ENCODE data around the gene MEIOSIN. TPM values are rescaled to one million over a fixed set of nuclear protein-coding genes. Genes with fewer than 3 reads are reported as not detected.

Gene MEIOSIN
- total RNA-seq, 1 experiment from 2014 or later = not detected

DNA sequence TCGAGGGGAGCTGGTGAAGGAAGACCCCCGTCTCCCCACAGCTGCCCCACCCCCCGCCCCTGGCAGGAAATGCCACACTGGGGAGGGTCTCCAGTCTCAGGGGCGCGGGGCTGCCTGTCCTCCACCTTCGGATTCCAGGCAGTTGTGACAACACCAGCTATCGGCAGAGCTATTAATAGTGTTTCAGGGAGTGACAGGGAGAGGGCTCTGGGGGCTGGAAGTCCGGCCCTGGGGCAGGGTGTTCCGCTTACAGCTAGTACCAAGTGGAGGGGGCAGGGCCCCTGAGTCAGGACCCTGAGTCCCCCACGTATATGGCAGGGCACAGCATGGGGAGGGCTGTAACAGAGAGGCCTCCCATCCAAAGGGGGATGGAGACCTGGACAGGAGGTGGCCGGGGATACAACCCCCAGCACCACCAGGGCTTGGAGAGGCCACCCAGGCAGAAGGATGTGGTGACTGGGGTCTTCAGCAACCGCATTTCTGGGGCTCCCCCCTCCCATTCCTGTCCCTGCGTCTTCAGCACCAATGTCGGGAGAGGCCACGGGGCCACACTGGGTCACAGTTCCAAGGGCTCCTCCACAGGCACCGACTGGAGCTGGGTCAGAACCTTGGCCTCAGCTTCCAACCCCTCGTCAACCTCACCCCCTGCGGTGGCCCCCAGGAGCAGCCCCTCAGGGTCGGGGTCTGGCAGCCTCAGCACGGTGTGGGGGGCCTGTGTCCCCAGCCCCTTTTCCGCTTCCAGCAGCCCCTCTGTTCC lies 31.9 kb downstream of the MEIOSIN start:
- no peak for DNase-seq (ENCODE audit: extremely low read depth, low read depth)

DNA sequence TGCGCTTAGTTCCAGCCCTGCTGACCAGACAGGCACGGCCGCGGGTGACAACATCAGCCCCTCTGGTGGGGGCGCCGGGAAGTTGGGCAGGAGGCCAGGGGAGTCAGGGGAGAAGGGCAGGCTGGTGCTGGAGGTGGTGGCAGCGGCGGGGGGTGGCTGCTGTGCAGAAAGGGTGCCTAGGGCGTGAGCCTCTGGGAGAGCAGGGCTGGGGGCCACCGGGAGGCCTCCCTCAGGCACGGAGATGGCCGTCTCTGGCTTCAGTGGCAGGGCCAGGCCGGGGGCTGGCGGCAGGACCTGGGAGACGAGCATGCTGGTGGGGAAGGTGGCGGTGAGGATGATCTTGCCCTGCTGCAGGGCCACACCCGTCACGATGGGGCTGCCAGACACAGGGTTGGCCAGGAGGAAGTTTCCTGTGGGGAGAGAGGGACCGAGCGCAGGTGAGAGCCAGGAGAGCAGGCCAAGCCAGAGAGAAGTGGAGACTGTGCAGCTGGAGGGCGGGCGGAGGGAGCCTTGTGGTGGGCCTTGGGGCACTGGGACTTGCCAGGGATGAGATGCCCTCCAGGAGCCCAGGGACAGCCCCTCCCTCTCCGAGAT lies 32.6 kb downstream of the MEIOSIN start:
- DNase-seq (ENCODE audit: extremely low read depth, low read depth) = no peak

DNA sequence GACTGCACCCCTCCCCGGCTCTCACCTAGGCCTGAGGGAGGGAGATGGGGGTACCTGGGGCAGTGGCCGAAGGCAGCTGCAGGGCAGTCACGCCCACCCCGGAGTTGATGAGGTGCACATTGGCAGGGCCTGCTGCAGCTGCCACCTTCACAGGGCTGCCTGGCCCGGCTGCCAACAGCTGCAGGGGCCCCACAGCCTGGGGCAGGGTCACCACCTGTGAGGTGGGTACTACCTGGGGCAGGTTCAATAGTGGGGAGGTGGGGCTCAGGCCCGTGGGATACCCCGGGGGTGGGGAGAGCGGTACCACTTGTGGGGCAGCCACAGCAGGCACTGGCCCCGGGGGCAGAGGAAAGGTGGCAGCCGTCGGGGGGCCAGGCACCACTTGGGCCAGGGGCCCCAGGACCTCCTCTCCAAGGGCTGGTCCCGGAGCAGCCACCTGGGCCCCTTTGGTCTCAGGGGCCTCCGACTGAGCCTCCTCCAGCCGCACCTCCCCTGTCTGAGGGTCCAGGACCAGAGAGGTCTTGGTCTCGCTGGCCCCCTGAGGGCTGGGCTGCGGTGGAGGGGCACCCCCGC lies 33.1 kb downstream of the MEIOSIN start:
- DNase-seq (ENCODE audit: extremely low read depth, low read depth) = no peak

DNA sequence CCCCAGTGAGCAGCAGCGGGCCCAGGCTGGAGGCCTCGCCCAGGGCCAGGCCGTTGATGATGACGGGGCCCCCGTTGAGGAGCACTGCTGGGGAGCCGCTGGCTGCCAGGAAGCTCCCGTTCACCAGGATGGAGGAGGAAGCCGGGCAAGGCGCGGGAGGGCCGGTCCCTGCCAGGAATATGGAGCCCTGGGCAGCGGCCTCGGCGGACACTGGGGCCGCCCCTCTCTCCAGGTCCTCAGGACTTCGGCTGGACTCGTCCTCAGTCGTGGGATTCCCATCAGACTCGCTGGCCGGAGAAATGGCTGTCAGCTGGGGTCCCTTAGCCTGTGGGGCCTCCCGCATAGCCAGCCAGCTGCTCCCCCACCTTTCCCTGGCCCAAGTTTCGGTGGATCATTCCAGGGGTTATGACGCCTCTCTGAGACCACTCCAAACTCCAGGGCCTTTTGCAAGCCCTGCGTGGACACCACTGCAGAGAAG lies 33.7 kb downstream of the MEIOSIN start:
- no peak for DNase-seq (ENCODE audit: extremely low read depth, low read depth)

DNA sequence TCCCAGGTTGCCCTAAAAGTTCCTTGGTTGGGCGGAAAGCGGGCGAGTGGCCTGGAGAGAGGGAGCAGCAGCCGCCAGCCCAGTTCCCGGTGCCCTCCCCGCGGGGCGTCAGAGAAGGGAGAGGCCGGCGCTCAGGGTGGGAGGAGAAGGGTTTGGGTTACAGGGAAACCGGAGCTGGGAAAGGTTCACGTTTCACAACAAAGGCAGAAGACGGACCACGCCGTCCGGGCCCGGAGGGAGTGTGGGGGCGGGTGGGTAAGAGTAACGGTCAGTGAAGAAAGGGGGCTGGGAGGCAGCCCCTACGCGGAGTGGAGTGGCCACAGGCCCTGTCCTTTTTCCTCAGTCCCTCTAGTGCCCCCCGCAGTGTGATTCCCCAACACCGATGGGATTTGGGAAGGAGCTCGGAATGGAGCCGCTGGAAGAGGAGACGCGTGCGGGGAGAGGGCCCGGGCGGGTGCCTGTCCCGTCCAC lies 34.2 kb downstream of the MEIOSIN start:
- peak; percentile 37 for DNase-seq (ENCODE audit: extremely low read depth, low read depth)

DNA sequence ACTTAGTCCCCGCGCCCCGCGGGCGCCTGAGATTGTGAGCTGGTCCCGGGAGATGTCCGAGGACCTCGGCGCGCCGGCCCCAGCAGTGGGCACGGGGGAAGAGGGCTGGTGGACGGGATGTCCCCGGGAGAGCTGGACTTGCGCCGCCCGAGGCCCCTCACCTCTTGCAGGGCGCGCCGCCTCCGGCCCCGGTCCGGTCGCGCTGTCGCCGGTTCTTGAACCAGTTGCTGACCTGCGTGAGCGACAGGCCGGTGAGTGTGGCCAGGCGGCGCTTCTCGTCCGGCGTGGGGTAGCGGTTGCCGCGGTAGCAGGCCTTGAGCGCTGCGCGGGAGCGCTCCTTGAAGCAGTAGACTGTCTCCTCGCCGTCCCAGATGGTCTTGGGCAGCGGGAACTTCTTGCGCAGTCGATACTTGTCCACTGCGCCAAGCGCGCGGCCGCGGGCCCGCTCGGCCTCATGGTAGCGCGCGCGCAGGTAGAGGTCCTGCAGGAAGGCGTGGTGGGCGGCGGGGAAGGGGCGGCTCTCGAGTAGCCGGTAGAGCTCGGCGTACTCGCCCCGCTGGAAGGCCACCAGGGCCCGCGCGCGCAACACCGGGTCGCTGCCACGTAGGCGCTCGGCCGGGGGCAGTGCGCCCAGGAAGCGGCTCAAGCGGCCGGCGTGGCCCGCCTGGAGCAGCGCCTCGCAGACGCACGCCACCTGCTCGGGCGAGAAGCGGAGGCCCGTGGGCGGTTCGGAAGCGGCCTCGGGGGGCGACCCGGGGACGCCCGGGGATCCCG lies 34.8 kb downstream of the MEIOSIN start:
- DNase-seq (ENCODE audit: extremely low read depth, low read depth) = peak; percentile 27

DNA sequence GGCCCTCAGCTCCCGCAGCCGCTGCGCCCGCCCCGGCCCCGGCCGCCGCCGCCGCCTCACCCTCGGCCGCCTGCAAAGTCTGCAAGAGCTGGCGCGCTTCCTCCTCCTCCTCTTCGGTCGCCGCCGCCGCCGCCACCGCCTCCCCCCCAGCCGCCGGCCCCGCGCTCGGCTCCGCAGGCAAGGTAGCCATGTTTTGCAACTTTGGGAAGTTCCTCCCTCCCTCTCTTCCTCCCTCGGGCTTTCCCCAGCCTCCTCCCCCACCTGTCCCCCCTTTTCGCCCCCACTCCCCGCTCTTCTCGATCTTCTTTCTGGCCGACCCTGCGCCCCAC lies 35.4 kb downstream of the MEIOSIN start:
- no peak for DNase-seq (ENCODE audit: extremely low read depth, low read depth)

DNA sequence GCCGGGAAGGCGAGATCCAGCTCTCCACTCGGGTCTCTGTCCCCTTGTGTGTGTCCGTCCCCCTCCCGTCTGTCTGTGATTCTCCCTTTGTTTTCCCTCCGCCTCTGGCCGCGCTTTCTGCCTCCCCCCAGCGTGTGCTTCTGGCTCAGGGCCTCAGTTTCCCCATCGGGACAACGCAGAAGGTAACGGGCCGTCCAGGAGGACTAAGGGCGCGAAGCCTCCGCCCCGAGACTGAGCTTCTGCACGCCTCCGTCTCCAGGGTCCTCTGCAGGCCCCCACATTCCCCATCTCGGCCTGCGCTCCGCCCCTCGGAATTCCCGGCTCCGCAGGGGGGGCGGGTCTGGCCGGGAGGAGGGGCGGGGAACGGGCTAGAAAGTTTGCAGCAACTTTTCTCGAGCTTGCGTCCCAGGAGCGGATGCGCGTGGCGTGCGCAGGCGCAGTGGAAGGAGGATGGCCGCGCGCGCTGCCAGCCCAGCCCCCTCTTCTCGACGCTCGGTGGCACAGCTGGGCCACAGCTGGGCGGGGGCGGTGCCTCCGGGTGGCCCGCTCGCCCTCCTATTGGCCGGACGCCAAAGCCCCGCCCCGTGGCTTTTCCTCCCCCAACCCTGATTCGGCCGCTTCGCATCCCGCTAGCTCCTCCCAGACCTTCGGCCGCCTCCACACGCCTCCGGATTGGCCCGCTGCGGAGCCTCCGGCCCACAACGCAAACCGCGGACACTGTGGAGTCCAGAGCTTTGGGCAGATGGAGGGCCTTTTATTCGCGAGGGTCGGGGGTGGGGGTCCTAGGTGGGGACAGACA lies 35.9 kb downstream of the MEIOSIN start, which contains the start of gene SIX5:
TSS of gene SIX5 (minus strand) at position 269 of the 799 bp plus-strand sequence. CDS start 408 bp downstream, outside the sequence.
- DNase-seq (ENCODE audit: extremely low read depth, low read depth) = peak; percentile 96

DNA sequence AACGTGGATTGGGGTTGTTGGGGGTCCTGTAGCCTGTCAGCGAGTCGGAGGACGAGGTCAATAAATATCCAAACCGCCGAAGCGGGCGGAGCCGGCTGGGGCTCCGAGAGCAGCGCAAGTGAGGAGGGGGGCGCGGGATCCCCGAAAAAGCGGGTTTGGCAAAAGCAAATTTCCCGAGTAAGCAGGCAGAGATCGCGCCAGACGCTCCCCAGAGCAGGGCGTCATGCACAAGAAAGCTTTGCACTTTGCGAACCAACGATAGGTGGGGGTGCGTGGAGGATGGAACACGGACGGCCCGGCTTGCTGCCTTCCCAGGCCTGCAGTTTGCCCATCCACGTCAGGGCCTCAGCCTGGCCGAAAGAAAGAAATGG lies 36.6 kb downstream of the MEIOSIN start:
- no peak for DNase-seq (ENCODE audit: extremely low read depth, low read depth)

DNA sequence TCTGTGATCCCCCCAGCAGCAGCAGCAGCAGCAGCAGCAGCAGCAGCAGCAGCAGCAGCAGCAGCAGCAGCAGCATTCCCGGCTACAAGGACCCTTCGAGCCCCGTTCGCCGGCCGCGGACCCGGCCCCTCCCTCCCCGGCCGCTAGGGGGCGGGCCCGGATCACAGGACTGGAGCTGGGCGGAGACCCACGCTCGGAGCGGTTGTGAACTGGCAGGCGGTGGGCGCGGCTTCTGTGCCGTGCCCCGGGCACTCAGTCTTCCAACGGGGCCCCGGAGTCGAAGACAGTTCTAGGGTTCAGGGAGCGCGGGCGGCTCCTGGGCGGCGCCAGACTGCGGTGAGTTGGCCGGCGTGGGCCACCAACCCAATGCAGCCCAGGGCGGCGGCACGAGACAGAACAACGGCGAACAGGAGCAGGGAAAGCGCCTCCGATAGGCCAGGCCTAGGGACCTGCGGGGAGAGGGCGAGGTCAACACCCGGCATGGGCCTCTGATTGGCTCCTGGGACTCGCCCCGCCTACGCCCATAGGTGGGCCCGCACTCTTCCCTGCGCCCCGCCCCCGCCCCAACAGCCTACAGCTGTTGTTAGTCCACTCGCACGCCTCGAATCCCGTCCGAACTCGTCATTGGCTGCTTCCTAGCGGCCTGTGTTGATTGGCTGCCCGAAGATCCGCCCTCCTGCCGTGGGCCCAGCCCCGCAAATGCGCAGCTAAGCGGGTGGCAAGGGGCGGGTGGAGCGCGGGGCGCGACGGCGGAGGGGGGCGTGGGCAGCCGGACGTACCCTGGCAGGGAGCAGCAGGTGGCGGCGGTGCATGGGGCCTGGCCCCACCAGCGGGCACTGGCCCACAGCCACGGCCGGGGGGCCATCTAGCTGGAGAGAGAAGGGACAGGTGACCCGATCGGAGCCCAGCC lies 37.2 kb downstream of the MEIOSIN start:
- peak; percentile 95 for DNase-seq (ENCODE audit: extremely low read depth, low read depth)

DNA sequence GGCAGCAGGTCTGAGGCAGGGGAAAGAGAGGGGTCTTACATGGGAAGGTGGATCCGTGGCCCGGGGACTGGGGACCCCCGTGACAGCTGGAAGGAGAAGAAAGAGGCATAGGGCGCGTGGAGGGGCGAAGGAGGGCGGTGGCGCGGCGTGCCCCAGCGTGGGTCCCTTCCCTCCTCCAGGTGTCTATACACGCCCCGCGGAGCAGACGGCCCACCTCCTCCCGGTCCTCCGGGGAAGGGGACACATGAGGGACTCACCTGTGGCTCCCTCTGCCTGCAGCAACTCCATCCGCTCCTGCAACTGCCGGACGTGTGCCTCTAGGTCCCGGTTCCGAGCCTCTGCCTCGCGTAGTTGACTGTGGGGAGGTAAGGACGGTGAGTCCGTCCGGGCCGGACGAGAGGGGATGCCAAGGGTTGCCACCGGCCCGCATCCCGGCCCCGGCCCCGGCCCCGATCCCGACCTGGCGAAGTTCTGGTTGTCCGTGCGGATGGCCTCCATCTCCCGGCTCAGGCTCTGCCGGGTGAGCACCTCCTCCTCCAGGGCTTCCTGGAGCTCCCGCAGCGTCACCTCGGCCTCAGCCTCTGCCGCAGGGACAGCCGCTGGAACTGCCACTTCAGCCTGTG lies 38.2 kb downstream of the MEIOSIN start:
- DNase-seq (ENCODE audit: extremely low read depth, low read depth) = no peak

DNA sequence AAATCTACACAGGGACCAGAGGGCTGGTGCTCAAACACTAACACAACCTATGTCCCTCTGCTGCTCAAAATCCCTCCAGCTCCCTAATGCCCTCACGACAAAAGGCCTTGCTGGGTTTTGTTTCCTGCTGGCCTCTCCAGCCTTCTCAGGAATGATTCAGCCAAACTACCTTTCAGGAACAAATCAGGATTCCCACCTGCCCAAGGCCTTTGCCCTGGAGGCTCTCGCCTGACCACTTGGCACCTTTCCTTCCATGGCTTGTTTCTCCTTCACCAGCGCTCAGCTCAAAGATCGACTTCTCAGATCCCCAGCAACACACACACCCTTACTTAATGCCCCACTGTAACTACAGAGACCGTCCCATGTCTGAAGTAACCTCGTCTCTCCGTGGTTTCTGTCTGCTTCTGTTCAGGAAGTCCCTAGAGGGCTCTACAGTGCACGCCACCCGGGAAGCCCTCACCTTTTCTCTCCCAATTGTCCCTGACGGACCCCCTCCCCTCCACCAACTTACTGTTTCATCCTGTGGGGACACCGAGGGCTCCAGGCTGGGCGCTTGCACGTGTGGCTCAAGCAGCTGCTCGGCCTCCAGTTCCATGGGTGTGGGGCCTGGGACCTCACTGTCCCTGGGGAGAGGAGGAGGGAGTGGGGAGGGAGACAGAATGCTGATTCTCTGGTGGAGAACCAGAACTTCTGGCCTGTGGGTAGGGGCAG lies 39.0 kb downstream of the MEIOSIN start:
- DNase-seq (ENCODE audit: extremely low read depth, low read depth) = no peak

DNA sequence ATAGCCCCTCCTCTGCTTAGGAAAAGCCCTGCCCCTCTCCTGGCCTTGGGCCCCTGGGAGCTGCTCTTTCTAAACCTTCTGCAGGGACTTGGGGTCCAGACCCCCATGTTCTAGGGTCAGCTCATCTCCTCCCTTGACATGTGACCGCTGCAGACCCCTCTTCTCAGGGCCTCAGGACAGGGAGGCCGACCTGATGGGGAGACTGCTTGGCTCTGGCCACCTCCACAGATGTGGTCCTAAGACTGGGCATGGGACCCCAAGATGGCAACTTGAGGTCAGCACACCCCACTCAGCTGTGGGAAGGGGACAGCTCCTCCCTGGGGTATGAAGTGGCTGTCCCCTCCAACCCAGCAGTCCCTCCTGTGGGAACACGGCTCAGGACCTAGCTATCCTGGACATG lies 39.7 kb downstream of the MEIOSIN start:
- no peak for DNase-seq (ENCODE audit: extremely low read depth, low read depth)

DNA sequence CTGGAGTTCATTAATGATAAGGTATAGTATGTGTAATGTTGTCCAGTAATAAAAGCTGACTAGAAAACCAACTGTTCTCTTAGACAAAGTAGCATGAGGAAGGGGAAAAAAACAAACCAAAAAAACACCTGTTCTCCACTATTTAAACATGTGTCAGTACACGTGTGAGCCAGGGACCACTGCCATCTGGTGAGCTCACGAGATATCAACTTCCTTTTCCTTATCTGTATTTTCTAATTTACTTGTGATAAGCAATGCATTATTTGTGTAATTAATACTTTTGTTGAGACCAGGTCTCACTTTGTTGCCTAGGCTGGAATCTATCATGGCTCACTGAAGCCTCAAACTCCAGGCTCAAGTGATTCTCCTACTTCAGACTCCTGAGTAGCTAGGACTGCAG lies 40.1 kb downstream of the MEIOSIN start:
- DNase-seq (ENCODE audit: extremely low read depth, low read depth) = no peak

DNA sequence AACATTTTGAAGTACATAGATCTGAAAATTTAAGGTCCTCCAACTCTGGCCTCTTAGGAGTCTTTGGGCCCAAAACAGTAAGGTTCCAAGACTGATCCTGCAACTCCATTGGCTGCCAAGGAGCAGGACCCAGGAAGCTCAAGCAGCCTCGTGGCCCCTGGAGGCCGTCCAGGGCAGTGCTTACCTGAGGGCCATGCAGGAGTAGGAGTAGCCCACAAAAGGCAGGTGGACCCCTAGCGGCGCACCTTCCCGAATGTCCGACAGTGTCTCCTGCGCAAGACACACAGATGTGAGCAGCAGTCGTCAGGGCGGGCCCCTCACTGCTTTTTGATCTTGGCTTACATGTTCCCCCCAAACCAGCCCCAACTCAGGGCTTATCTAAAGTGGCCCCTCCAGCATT lies 41.5 kb downstream of the MEIOSIN start:
- DNase-seq (ENCODE audit: extremely low read depth, low read depth) = no peak

DNA sequence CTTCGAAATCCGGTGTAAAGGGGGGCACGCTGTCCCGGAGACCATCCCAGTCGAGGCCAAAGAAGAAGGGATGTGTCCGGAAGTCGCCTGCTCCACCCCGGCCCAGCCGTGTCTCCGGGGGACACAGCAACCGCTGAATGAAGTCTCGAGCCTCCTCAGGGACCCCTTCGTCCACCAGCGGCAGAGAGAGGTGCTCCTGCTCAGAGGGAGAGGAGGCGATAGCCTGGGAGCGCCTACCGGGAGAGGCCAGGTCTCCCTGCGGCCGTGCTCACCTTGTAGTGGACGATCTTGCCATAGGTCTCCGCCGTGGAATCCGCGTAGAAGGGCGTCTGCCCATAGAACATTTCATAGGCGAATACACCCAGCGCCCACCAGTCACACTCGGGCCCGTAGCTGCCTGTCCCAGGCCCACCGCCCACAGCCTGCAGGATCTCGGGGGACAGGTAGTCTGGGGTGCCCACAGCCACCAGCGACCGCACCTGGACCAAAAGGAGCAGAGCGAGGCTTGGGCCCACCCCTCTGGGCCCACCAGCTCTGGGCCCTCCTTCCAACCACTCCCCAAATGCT lies 44.2 kb downstream of the MEIOSIN start:
- no peak for DNase-seq (ENCODE audit: extremely low read depth, low read depth)

DNA sequence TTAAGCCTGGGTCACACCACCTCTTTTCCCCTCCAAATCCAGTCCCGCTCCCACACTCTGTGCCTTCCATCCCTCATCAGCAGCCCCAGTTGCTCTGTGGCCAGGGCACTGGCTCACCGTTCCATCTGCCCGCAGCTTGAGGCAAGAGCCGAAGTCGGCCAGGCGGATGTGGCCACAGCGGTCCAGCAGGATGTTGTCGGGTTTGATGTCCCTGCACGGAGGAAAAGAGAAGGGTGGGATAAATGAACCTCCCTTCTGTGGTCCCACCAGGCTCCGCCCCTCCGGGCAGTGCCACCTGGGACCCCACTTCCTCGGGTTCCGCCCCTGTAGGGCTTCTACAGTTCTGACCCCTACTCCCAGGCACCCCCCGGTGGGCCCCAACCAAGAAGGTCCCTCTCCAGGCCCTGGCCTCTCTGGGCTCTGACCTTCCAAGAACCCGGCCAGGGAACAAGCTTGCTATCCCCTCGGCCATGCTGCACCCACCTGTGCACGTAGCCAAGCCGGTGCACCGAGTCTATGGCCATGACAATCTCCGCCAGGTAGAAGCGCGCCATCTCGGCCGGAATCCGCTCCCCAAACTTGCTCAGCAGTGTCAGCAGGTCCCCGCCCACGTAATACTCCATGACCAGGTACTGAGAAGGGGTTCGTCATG lies 44.9 kb downstream of the MEIOSIN start:
- DNase-seq (ENCODE audit: extremely low read depth, low read depth) = no peak
